OCI-LY3 (cell line): ENCODE measurements around the gene ARID1B.

Experiments used
- H2AFZ ChIP-seq: fragments of 200-600, 300-600 bp; shearing (Covaris generic); 2 replicates; pipeline ENCODE4 v1.6.0; 2014; ENCODE audit warnings: antibody characterized with exemption, low read depth, low read length
- H3K27ac ChIP-seq: fragments of 200-600, 300-600 bp; sonication (generic); 2 replicates; pipeline ENCODE4 v1.5.1; 2014; ENCODE audit warnings: mild to moderate bottlenecking, low read length, moderate library complexity, mixed read lengths
- H3K27me3 ChIP-seq: fragments of 200-600, 300-600 bp; sonication (generic); 2 replicates; pipeline ENCODE4 v1.6.1; 2014; ENCODE audit warnings: low read depth, low read length, mixed read lengths
- H3K36me3 ChIP-seq: fragments of 200-600, 300-600 bp; sonication (generic); replicated peaks from 2 replicates; pipeline ENCODE3; 2014; ENCODE audit warnings: low read depth, low read length, mixed read lengths
- H3K4me1 ChIP-seq: fragments of 300-600, 200-600 bp; sonication (generic); 2 replicates; pipeline ENCODE4 v1.6.1; 2014; ENCODE audit warnings: low read length, mixed read lengths
- H3K4me2 ChIP-seq: fragments of 200-600, 300-600 bp; sonication (generic); 2 replicates; pipeline ENCODE4 v1.6.1; 2014; ENCODE audit warnings: low read length, mixed read lengths
- H3K4me3 ChIP-seq: fragments of 300-600, 200-600 bp; sonication (generic); 2 replicates; pipeline ENCODE4 v1.5.1; 2014; ENCODE audit warnings: antibody characterized with exemption, mild to moderate bottlenecking, low read length, moderate library complexity
- H3K79me2 ChIP-seq: fragments of 300-600, 200-600 bp; shearing (Covaris generic); 2 replicates; pipeline ENCODE4 v1.6.1; 2014; ENCODE audit warnings: mild to moderate bottlenecking, low read length, mixed read lengths
- H3K9ac ChIP-seq: fragments of 300-600, 200-600 bp; shearing (Covaris generic); 2 replicates; pipeline ENCODE4 v1.6.0; 2014; ENCODE audit warnings: mild to moderate bottlenecking, low read length, moderate library complexity
- H3K9me3 ChIP-seq: fragments of 200-600, 300-600 bp; shearing (Covaris generic); 2 replicates; pipeline ENCODE4 v1.6.1; 2014; ENCODE audit warnings: low read length, mixed read lengths; ENCODE audit not compliant: insufficient read depth
- H4K20me1 ChIP-seq: fragments of 200-600, 300-600 bp; sonication (generic); 2 replicates; pipeline ENCODE4 v1.6.1; 2016; ENCODE audit warnings: low read length, mixed read lengths; ENCODE audit not compliant: insufficient read depth
- EZH2phosphoT487 ChIP-seq: fragments of 200-600 bp; shearing (Covaris generic); IDR thresholded peaks from 2 replicates; pipeline ENCODE4 v1.6.1; 2018; ENCODE audit warnings: antibody characterized with exemption, mixed run types, low read depth
- TF ChIP-seq, protein P1 (sequence below): fragments of 200-600, 300-600 bp; sonication (generic); IDR thresholded peaks from 2 replicates; pipeline ENCODE4 v1.5.1; 2014; ENCODE audit warnings: antibody characterized with exemption, low read length, low read depth

ARID1B gene

DNA sequence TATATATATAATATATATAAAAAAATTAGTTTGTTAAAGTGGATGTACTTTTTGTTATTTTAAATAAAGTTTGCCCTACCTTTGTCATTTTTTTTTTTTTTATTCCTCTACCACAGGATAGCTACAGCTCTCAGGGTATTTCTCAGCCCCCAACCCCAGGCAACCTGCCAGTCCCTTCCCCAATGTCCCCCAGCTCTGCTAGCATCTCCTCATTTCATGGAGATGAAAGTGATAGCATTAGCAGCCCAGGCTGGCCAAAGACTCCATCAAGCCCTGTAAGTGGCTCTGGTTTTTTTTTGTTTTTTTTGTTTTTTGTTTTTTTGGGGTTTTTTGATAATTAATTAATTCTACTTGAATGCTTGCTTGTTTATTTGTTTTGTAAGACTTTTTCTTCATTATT is 397.6 kb downstream of the ARID1B start:
- Histone ChIP-seq H3K79me2 (no peaks in the 10 kb centered on the region), H4K20me1 (no peaks in the 10 kb centered on the region), H3K27ac (no peak overlapping the region), H3K4me2 (no peak overlapping the region), H3K9me3 (no peaks in the 10 kb centered on the region), H3K27me3 (no peaks in the 10 kb centered on the region), H3K4me3 (no peak overlapping the region), H2AFZ (no peak overlapping the region), H3K36me3 (no peaks in the 10 kb centered on the region), H3K9ac (no peak overlapping the region), H3K4me1 (no peaks in the 10 kb centered on the region)
- TF ChIP-seq EZH2phosphoT487, result no peak
- TF ChIP-seq, protein P1, sequence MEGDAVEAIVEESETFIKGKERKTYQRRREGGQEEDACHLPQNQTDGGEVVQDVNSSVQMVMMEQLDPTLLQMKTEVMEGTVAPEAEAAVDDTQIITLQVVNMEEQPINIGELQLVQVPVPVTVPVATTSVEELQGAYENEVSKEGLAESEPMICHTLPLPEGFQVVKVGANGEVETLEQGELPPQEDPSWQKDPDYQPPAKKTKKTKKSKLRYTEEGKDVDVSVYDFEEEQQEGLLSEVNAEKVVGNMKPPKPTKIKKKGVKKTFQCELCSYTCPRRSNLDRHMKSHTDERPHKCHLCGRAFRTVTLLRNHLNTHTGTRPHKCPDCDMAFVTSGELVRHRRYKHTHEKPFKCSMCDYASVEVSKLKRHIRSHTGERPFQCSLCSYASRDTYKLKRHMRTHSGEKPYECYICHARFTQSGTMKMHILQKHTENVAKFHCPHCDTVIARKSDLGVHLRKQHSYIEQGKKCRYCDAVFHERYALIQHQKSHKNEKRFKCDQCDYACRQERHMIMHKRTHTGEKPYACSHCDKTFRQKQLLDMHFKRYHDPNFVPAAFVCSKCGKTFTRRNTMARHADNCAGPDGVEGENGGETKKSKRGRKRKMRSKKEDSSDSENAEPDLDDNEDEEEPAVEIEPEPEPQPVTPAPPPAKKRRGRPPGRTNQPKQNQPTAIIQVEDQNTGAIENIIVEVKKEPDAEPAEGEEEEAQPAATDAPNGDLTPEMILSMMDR, result no peak

DNA sequence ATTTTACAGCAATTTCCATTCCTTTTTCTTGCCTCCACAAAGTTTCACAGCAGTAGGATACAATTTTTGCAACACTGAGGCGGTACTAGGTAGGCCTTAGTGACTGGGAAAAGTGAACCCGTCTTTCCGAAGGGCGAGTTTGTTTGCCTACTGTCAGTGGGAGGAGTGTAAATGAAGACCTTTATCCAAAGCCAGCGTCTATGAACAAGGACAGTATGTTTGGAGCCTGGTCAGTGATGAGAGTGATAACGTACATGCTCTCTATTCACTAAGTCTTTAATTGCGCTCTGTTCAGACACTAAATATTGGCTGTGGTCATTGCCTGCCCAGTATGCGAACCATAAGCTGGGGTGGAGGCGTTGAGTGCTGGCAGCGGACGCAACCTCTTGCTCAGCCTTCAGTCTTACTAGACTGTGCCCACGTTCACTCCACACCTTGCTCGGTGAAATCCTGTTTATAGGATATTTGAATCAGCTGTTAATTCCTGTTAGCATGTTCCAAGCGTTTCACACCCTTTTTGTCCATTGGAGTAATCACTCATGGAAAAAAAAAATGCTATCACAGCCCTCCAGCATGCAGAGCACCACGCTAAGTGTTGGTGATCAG is 400.7 kb downstream of the ARID1B start:
- no peak for TF ChIP-seq EZH2phosphoT487
- TF ChIP-seq, protein P1, result no peak
- no peaks in the 10 kb centered on the region for H3K36me3 ChIP-seq

DNA sequence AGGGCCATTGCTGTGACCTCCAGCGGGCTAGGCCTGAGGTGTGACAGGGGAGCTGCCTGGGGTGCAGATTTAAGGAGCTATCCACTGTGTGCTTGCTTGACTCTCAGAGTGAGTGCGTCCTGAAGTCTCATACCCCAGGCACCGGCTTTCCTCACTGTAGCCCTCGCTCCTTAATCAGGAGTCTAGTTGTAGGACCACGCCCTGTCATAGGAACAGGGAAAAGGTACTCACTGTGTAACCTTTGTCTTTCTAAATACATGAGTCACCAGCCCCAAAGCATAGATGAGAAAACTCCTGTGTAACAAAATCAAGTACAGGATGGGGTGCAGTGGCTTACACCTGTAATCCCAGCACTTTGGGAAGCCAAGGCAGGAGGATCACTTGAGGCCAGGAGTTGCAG is 404.5 kb downstream of the ARID1B start:
- H3K4me3 ChIP-seq, result no peak overlapping the region
- H3K27ac ChIP-seq, result no peak overlapping the region
- H4K20me1 ChIP-seq, result no peaks in the 10 kb centered on the region
- H3K9ac ChIP-seq, result no peak overlapping the region
- H2AFZ ChIP-seq, result no peak overlapping the region
- no peak overlapping the region for H3K4me2 ChIP-seq
- H3K9me3 ChIP-seq, result no peaks in the 10 kb centered on the region
- no peaks in the 10 kb centered on the region for H3K27me3 ChIP-seq
- peaks cover 12% of the 10 kb centered on the region for H3K36me3 ChIP-seq
- no peaks in the 10 kb centered on the region for H3K79me2 ChIP-seq
- peaks cover 4% of the 10 kb centered on the region for H3K4me1 ChIP-seq
- no peak for TF ChIP-seq EZH2phosphoT487
- TF ChIP-seq, protein P1, result no peak

More for the DNA sequence above, 400.7 kb downstream of the ARID1B start:
- Histone ChIP-seq H3K79me2 (no peaks in the 10 kb centered on the region), H3K4me1 (no peaks in the 10 kb centered on the region), H3K4me2 (no peak overlapping the region), H4K20me1 (no peaks in the 10 kb centered on the region), H2AFZ (no peak overlapping the region), H3K27ac (no peak overlapping the region), H3K9me3 (no peaks in the 10 kb centered on the region), H3K27me3 (no peaks in the 10 kb centered on the region), H3K4me3 (no peak overlapping the region), H3K9ac (no peak overlapping the region)

- peaks cover 4% of the 10 kb centered on the region for H3K4me1 ChIP-seq
- no peaks in the 10 kb centered on the region for H3K27me3 ChIP-seq
- TF ChIP-seq, protein P1, result no peak
- TF ChIP-seq EZH2phosphoT487, result no peak
- no peaks in the 10 kb centered on the region for H3K79me2 ChIP-seq
- no peak overlapping the region for H2AFZ ChIP-seq
- H3K36me3 ChIP-seq, result peaks cover 12% of the 10 kb centered on the region
- no peaks in the 10 kb centered on the region for H3K9me3 ChIP-seq
- no peak overlapping the region for H3K4me2 ChIP-seq
- H3K9ac ChIP-seq, result no peak overlapping the region
- no peak overlapping the region for H3K4me3 ChIP-seq
- no peaks in the 10 kb centered on the region for H4K20me1 ChIP-seq
- no peak overlapping the region for H3K27ac ChIP-seq
Measured at GRCh38 chr6:157182503-157183264, 405.5 kb downstream of the ARID1B start.
